ENCODE measurements around the gene IRF7. TPM values are rescaled to one million over a fixed set of nuclear protein-coding genes. Genes with fewer than 3 reads are reported as not detected.

The IRF7 gene
- polyA plus RNA-seq, 1 of the 3 experiments (the other 2 are of a cell fraction) = 6.3 TPM

DNA sequence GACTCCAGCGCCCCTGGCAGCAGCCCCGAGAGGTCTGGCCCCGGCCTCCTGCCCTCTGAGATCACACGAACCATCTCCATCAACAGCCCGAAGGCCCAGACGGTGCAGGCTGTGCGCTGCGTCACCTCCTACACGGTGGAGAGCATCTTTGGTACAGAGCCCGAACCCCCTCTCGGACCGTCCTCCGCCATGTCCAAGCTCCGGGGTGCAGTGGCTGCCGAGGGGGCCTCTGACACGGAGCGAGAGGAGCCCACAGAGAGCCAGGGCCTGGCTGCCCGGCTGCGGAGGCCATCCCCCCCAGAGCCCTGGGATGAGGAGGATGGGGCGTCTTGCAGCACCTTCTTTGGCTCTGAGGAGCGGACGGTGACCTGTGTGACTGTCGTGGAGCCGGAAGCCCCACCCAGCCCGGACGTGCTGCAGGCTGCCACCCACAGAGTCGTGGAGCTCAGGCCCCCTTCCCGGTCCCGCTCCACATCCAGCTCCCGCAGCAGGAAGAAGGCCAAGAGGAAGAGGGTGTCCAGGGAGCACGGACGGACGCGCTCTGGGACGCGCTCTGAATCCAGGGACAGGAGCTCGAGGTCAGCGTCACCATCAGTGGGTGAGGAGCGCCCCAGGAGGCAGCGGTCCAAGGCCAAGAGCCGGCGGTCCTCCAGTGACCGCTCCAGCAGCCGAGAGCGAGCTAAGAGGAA lies 7.6 kb downstream of the IRF7 start (continued):
- TF ChIP-seq NRF1 (IDR thresholded peaks at IDR 0.05; ENCODE audit: low read depth, low read length) = no peak
- TF ChIP-seq, protein P1, sequence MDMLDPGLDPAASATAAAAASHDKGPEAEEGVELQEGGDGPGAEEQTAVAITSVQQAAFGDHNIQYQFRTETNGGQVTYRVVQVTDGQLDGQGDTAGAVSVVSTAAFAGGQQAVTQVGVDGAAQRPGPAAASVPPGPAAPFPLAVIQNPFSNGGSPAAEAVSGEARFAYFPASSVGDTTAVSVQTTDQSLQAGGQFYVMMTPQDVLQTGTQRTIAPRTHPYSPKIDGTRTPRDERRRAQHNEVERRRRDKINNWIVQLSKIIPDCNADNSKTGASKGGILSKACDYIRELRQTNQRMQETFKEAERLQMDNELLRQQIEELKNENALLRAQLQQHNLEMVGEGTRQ (IDR thresholded peaks at IDR 0.05; ENCODE audit: borderline replicate concordance, low read depth, low read length) = no peak

DNA sequence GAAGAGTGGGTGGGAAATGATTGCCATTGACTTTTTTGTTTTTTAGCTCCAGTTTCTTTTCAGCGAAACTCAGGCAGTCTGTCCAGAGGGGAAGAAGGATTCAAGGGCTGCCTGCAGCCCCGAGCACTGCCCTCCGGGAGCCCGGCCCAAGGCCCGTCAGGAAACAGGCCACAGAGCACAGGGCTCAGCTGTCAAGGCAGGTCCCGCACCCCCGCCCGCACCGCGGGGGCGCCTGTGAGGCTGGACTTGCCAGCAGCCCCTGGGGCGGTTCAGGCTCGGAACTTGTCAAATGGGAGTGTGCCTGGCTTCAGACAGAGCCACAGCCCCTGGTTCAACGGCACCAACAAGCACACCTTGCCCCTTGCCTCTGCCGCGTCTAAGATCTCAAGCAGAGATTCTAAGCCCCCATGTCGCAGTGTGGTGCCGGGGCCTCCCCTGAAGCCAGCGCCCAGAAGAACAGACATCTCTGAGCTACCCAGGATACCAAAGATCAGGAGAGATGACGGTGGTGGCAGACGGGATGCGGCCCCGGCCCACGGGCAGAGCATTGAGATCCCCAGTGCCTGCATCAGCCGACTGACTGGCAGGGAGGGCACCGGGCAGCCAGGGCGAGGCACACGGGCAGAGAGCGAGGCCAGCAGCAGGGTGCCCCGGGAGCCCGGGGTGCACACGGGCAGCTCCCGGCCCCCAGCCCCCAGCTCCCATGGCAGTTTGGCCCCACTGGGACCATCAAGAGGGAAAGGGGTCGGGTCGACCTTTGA lies 8.6 kb downstream of the IRF7 start:
- no peak overlapping the region for H2AFZ ChIP-seq (ENCODE audit: low read depth)
- H3K27me3 ChIP-seq (ENCODE audit: insufficient read depth) = no peaks in the 10 kb centered on the region
- H3K79me2 ChIP-seq (ENCODE audit: insufficient read depth) = peaks cover 12% of the 10 kb centered on the region; the same call in 1 of the 2 replicates
- no peak for DNase-seq
- ChIA-PET POLR2A (interaction anchor here (0.6 to 1.6 kb wide), 2 partner anchors 8 to 90 kb away, joined by 3 read pairs; partner anchors contain the start of gene IRF7), CTCF (interaction anchor here (0.7 to 2.3 kb wide), 3 partner anchors 52 to 120 kb away, joined by 3 to 10 read pairs (median 3); no protein-coding TSS in a partner anchor)
- WGBS (ENCODE audit: low lambda C conversion rate) = 94% methylated on average over 19 of the region's 35 CpGs
- H3K36me3 ChIP-seq (replicated peaks in 1 of 2; ENCODE audit: control insufficient read depth in 1 of 2, insufficient read depth in 2 of 2, low read length in 1 of 2) = peaks cover 50 to 82% of the 10 kb centered on the region in 2 experiments
- peaks cover 6% of the 10 kb centered on the region for H3F3A ChIP-seq (replicated peaks; ENCODE audit: insufficient read depth)
- H3K27ac ChIP-seq (ENCODE audit: low read depth in 2 of 2, low read length in 1 of 2) = peak overlapping the region in 1 of 2 experiments; percentile 57; a peak in 2 of 4 replicates
- H3K9ac ChIP-seq = no peak overlapping the region
- H3K4me3 ChIP-seq (ENCODE audit: low read depth in 2 of 2, low read length in 1 of 2) = no peak overlapping the region
- TF ChIP-seq RFX5 (IDR thresholded peaks at IDR 0.05; ENCODE audit: low read length) (no peak), EP300 (IDR thresholded peaks at IDR 0.05; ENCODE audit: borderline replicate concordance in 1 of 2, low read depth in 1 of 2, low read length in 1 of 2) (no peak), NRF1 (IDR thresholded peaks at IDR 0.05; ENCODE audit: low read depth, low read length) (no peak), CHD2 (IDR thresholded peaks at IDR 0.05; ENCODE audit: low read length, partially characterized antibody) (no peak), RXRA (IDR thresholded peaks at IDR 0.05; ENCODE audit: borderline replicate concordance, low read depth) (no peak), RCOR1 (IDR thresholded peaks at IDR 0.05; ENCODE audit: low read length) (no peak), SMC3 (IDR thresholded peaks at IDR 0.05; ENCODE audit: low read depth, low read length) (no peak), POLR2AphosphoS5 (IDR thresholded peaks at IDR 0.05; ENCODE audit: low read depth, low read length) (no peak), TCF12 (IDR thresholded peaks at IDR 0.05) (no peak), ELF1 (IDR thresholded peaks at IDR 0.05) (no peak), TAF1 (IDR thresholded peaks at IDR 0.05; ENCODE audit: borderline replicate concordance, low read depth, low read length) (no peak), MEF2A (IDR thresholded peaks at IDR 0.05; ENCODE audit: borderline replicate concordance, low read depth) (no peak)
- TF ChIP-seq, protein P2, sequence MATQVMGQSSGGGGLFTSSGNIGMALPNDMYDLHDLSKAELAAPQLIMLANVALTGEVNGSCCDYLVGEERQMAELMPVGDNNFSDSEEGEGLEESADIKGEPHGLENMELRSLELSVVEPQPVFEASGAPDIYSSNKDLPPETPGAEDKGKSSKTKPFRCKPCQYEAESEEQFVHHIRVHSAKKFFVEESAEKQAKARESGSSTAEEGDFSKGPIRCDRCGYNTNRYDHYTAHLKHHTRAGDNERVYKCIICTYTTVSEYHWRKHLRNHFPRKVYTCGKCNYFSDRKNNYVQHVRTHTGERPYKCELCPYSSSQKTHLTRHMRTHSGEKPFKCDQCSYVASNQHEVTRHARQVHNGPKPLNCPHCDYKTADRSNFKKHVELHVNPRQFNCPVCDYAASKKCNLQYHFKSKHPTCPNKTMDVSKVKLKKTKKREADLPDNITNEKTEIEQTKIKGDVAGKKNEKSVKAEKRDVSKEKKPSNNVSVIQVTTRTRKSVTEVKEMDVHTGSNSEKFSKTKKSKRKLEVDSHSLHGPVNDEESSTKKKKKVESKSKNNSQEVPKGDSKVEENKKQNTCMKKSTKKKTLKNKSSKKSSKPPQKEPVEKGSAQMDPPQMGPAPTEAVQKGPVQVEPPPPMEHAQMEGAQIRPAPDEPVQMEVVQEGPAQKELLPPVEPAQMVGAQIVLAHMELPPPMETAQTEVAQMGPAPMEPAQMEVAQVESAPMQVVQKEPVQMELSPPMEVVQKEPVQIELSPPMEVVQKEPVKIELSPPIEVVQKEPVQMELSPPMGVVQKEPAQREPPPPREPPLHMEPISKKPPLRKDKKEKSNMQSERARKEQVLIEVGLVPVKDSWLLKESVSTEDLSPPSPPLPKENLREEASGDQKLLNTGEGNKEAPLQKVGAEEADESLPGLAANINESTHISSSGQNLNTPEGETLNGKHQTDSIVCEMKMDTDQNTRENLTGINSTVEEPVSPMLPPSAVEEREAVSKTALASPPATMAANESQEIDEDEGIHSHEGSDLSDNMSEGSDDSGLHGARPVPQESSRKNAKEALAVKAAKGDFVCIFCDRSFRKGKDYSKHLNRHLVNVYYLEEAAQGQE (IDR thresholded peaks at IDR 0.05; ENCODE audit: low read depth, low read length) = no peak
- TF ChIP-seq, protein P3, sequence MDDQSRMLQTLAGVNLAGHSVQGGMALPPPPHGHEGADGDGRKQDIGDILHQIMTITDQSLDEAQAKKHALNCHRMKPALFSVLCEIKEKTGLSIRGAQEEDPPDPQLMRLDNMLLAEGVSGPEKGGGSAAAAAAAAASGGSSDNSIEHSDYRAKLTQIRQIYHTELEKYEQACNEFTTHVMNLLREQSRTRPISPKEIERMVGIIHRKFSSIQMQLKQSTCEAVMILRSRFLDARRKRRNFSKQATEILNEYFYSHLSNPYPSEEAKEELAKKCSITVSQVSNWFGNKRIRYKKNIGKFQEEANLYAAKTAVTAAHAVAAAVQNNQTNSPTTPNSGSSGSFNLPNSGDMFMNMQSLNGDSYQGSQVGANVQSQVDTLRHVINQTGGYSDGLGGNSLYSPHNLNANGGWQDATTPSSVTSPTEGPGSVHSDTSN (IDR thresholded peaks at IDR 0.05) = no peak
- TF ChIP-seq, protein P1 (IDR thresholded peaks at IDR 0.05; ENCODE audit: borderline replicate concordance, low read depth, low read length) = no peak
- TF ChIP-seq, protein P4, sequence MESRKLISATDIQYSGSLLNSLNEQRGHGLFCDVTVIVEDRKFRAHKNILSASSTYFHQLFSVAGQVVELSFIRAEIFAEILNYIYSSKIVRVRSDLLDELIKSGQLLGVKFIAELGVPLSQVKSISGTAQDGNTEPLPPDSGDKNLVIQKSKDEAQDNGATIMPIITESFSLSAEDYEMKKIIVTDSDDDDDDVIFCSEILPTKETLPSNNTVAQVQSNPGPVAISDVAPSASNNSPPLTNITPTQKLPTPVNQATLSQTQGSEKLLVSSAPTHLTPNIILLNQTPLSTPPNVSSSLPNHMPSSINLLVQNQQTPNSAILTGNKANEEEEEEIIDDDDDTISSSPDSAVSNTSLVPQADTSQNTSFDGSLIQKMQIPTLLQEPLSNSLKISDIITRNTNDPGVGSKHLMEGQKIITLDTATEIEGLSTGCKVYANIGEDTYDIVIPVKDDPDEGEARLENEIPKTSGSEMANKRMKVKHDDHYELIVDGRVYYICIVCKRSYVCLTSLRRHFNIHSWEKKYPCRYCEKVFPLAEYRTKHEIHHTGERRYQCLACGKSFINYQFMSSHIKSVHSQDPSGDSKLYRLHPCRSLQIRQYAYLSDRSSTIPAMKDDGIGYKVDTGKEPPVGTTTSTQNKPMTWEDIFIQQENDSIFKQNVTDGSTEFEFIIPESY (IDR thresholded peaks at IDR 0.05; ENCODE audit: borderline replicate concordance, low read depth) = no peak
- TF ChIP-seq, protein P5, sequence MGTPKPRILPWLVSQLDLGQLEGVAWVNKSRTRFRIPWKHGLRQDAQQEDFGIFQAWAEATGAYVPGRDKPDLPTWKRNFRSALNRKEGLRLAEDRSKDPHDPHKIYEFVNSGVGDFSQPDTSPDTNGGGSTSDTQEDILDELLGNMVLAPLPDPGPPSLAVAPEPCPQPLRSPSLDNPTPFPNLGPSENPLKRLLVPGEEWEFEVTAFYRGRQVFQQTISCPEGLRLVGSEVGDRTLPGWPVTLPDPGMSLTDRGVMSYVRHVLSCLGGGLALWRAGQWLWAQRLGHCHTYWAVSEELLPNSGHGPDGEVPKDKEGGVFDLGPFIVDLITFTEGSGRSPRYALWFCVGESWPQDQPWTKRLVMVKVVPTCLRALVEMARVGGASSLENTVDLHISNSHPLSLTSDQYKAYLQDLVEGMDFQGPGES (IDR thresholded peaks at IDR 0.05; ENCODE audit: low read depth, low read length) = no peak
- no peaks in the 10 kb centered on the region for H3K9me2 ChIP-seq
- H4K20me1 ChIP-seq (ENCODE audit: insufficient read depth) = peaks cover 17% of the 10 kb centered on the region
- peaks cover 4 to 14% of the 10 kb centered on the region in 2 experiments; a peak in 1 of 4 replicates for H3K4me1 ChIP-seq (ENCODE audit: control insufficient read depth in 1 of 2, insufficient read depth in 2 of 2, low read depth in 1 of 2, low read length in 1 of 2)
- H3K4me2 ChIP-seq = no peak overlapping the region
- H3K9me3 ChIP-seq = no peaks in the 10 kb centered on the region

All from SK-N-SH (cell line).